T-cell (primary cell): ENCODE data around the gene CEBPB. TPM values are rescaled to one million over a fixed set of nuclear protein-coding genes. Genes with fewer than 3 reads are reported as not detected.

Source experiments
- ATAC-seq, 4 experiments: fragments of 200-7000 bp in 3 of 4; fragments of 150-1000 bp in 1 of 4; cut with Tn5 transposase; replicated peaks in 1 of 4; 1 replicate in 3 of 4; 2 replicates in 1 of 4; pipeline ENCODE4 v1.10.0; 2021; ENCODE audit warnings: moderate library complexity in 3 of 4, mild to moderate bottlenecking in 2 of 4, moderate number of reproducible peaks in 1 of 4
- CTCF ChIA-PET, 2 donors: fragments of 300-600 bp; sonication (Branson Sonifier 250); formaldehyde crosslinking; loops; one replicate each; lab custom pipeline; 2022; ENCODE audit warnings: antibody characterized with exemption in 2 of 2; lab: Charles Lee
- POLR2A ChIA-PET, 2 donors: fragments of 300-600 bp; sonication (Branson Sonifier 250); formaldehyde crosslinking; loops; one replicate each; lab custom pipeline; 2022; ENCODE audit warnings: antibody characterized with exemption in 2 of 2; lab: Charles Lee
- DNase-seq, 35 experiments: peaks; one replicate each; pipeline versions ENCODE4 v3.0.0 to v3.0.0-alpha.2; 2013 to 2023
- H3K27ac ChIP-seq: one replicate; pipeline ENCODE4 v1.5.1; 2013; ENCODE audit warnings: low read length
- H3K27me3 ChIP-seq, 2 experiments: replicated peaks in 1 of 2; 1 replicate in 1 of 2; 2 replicates in 1 of 2; pipeline versions ENCODE4 v1.6.1 to v1.7.0; 2013; ENCODE audit warnings: low read length in 1 of 2, mixed read lengths in 1 of 2; ENCODE audit not compliant: control insufficient read depth in 2 of 2, insufficient read depth in 2 of 2; ENCODE audit errors: extremely low read depth in 1 of 2
- H3K36me3 ChIP-seq, 2 donors: 1 replicate in 1 of 2; 2 replicates in 1 of 2; pipeline versions ENCODE4 v1.6.1 to v1.7.0; 2013; ENCODE audit warnings: low read length in 1 of 2; ENCODE audit not compliant: control insufficient read depth in 2 of 2, insufficient read depth in 1 of 2; ENCODE audit errors: extremely low read depth in 1 of 2
- H3K4me1 ChIP-seq, 2 experiments: 1 replicate in 1 of 2; 2 replicates in 1 of 2; pipeline versions ENCODE4 v1.6.1 to v1.7.0; 2013; ENCODE audit warnings: low read length in 2 of 2, mixed read lengths in 1 of 2; ENCODE audit not compliant: insufficient read depth in 2 of 2, control insufficient read depth in 1 of 2; ENCODE audit errors: extremely low read depth in 1 of 2
- H3K4me3 ChIP-seq, 2 donors: 1 replicate in 1 of 2; 2 replicates in 1 of 2; pipeline versions ENCODE4 v1.5.1 to v1.7.0; 2013; ENCODE audit warnings: mild to moderate bottlenecking in 2 of 2, low read length in 1 of 2, moderate library complexity in 1 of 2; ENCODE audit not compliant: control insufficient read depth in 1 of 2; ENCODE audit errors: extremely low read depth in 1 of 2
- H3K9me3 ChIP-seq: 2 replicates; pipeline ENCODE4 v1.7.0; 2013
- H3K27ac Mint-ChIP-seq, 2 donors: one replicate each; pipeline ENCODE4 v1.8.0; 2020 to 2021; ENCODE audit warnings: mild to moderate bottlenecking in 2 of 2, mixed read lengths in 2 of 2
- H3K27me3 Mint-ChIP-seq, 2 donors: one replicate each; pipeline ENCODE4 v1.8.0; 2021 to 2022; ENCODE audit warnings: mixed read lengths in 2 of 2
- H3K36me3 Mint-ChIP-seq: one replicate; pipeline ENCODE4 v1.8.0; 2021; ENCODE audit warnings: mixed read lengths
- H3K4me1 Mint-ChIP-seq, 3 donors: one replicate each; pipeline ENCODE4 v1.8.0; 2020 to 2022; ENCODE audit warnings: mixed read lengths in 3 of 3, mild to moderate bottlenecking in 1 of 3
- H3K4me3 Mint-ChIP-seq, 3 donors: one replicate each; pipeline ENCODE4 v1.8.0; 2020 to 2022; ENCODE audit warnings: mild to moderate bottlenecking in 3 of 3, mixed read lengths in 3 of 3, moderate library complexity in 3 of 3
- H3K9me3 Mint-ChIP-seq, 3 donors: one replicate each; pipeline ENCODE4 v1.8.0; 2020 to 2022; ENCODE audit warnings: mixed read lengths in 3 of 3
- WGBS: methylation state at CpG from one replicate; pipeline ENCODE4 v1.1.5; 2013; ENCODE audit warnings: missing lambda C conversion rate; ENCODE audit not compliant: insufficient coverage; 5-methylcytosine and 5-hydroxymethylcytosine counted together
- total RNA-seq, 35 experiments: library from RNA in 6 of 35; stranded (reverse) in 6 of 35; fragments of 120-200 nt in 1 of 35; gene quantifications; one replicate each; pipeline versions ENCODE4 v1.2.1 to v1.2.4 and lab custom pipeline; 2013 to 2026

CEBPB gene
- total RNA-seq, 5 donors from 2014 or later (not counting 1 experiment from before 2014, with no cell fraction given) = 25.8 to 53.8 (median 48.0) TPM

- no peak overlapping the region for H3K27ac ChIP-seq
- H3K9me3 Mint-ChIP-seq = no peaks in the 10 kb centered on the region
- POLR2A ChIA-PET = no interaction called here
These were observed 864 bp upstream of the CEBPB start for GRCh38 chr20:50189681-50190250.

GRCh38 chr20:50191065-50191543 lies 474 bp downstream of the CEBPB start:
- peak overlapping the region in 1 of 2 donors; percentile 67 for H3K4me3 ChIP-seq
- POLR2A ChIA-PET = interaction anchor here (0.6 to 0.7 kb wide), 5 partner anchors 10 to 608 kb away, joined by 3 to 12 read pairs (median 5); partner anchors contain the start of gene PEDS1 (in 1 of the 2)
- WGBS = under 1% methylated on average over 66 of the region's 69 CpGs

More at GRCh38 chr20:50189681-50190250, 864 bp upstream of the CEBPB start:
- H3K4me3 ChIP-seq = peak overlapping the region; percentile 11 to 67
- CTCF ChIA-PET = interaction anchor here in 1 of 2 donors (5.7 kb wide), 1 partner anchor 273 kb away, joined by 34 read pairs; no protein-coding TSS in a partner anchor
- 68% methylated on average over 19 of the region's 29 CpGs for WGBS
- no peaks in the 10 kb centered on the region for H3K9me3 ChIP-seq
- Mint-ChIP-seq H3K27ac (peak overlapping the region; percentile 11 to 25), H3K4me3 (peak overlapping the region; percentile 49 to 87 (median 67)), H3K27me3 (peaks cover 8 to 11% of the 10 kb centered on the region in 2 donors), H3K36me3 (peaks cover 1% of the 10 kb centered on the region), H3K4me1 (peaks cover 21 to 28% (median 27%) of the 10 kb centered on the region in 3 donors)
- DNase-seq (peak in 15 of 35 experiments; percentile 5 to 40 (median 16)), ATAC-seq (no peak)
- H3K4me1 ChIP-seq = peaks cover 9 to 35% of the 10 kb centered on the region in 2 experiments
- H3K36me3 ChIP-seq = peaks cover 0 to 6% of the 10 kb centered on the region in 2 donors
- H3K27me3 ChIP-seq = peaks cover 0 to 13% of the 10 kb centered on the region in 2 experiments

GRCh38 chr20:50191544-50192363 lies 1.1 kb downstream of the CEBPB start:
- ATAC-seq (peak; percentile 44 to 60 (median 55)), DNase-seq (peak; percentile 13 to 75 (median 45))
- Histone ChIP-seq H3K9me3 (no peaks in the 10 kb centered on the region), H3K27me3 (no peaks in the 10 kb centered on the region), H3K27ac (peak overlapping the region; percentile 71), H3K4me1 (peaks cover 9 to 34% of the 10 kb centered on the region in 2 experiments), H3K4me3 (peak overlapping the region; percentile 67 to 70), H3K36me3 (peaks cover 0 to 9% of the 10 kb centered on the region in 2 donors)
- H3K4me3 Mint-ChIP-seq = peak overlapping the region; percentile 87 to 95 (median 94)
- POLR2A ChIA-PET = interaction anchor here (0.6 to 0.7 kb wide), 5 partner anchors 11 to 607 kb away, joined by 3 to 12 read pairs (median 5); partner anchors contain the start of gene PEDS1 (in 1 of the 2)
- no peaks in the 10 kb centered on the region for H3K27me3 Mint-ChIP-seq
- H3K9me3 Mint-ChIP-seq = no peaks in the 10 kb centered on the region
- H3K4me1 Mint-ChIP-seq = peaks cover 18 to 30% (median 28%) of the 10 kb centered on the region in 3 donors
- peak overlapping the region; percentile 96 to 97 for H3K27ac Mint-ChIP-seq
- H3K36me3 Mint-ChIP-seq = peaks cover 6% of the 10 kb centered on the region
- CTCF ChIA-PET = interaction anchor here in 1 of 2 donors (0.6 to 5.7 kb wide), 6 partner anchors 76 to 378 kb away, joined by 3 to 34 read pairs (median 4); no protein-coding TSS in a partner anchor
- WGBS = under 1% methylated on average over 76 of the region's 96 CpGs

More at GRCh38 chr20:50191065-50191543, 474 bp downstream of the CEBPB start:
- Mint-ChIP-seq H3K4me3 (peak overlapping the region; percentile 73 to 87 (median 75)), H3K9me3 (no peaks in the 10 kb centered on the region), H3K4me1 (peaks cover 21 to 32% (median 28%) of the 10 kb centered on the region in 3 donors), H3K27me3 (peaks cover under 1 to 1% of the 10 kb centered on the region in 2 donors), H3K27ac (peak overlapping the region in 1 of 2 donors; percentile 80), H3K36me3 (peaks cover 6% of the 10 kb centered on the region)
- peaks cover 0 to 3% of the 10 kb centered on the region in 2 experiments for H3K27me3 ChIP-seq
- peaks cover 0 to 9% of the 10 kb centered on the region in 2 donors for H3K36me3 ChIP-seq
- DNase-seq = peak in 27 of 35 experiments; percentile 22 to 66 (median 47)
- peak overlapping the region; percentile 52 for H3K27ac ChIP-seq
- peak; percentile 33 to 64 (median 54) for ATAC-seq
- CTCF ChIA-PET = interaction anchor here in 1 of 2 donors (0.6 to 5.7 kb wide), 6 partner anchors 75 to 379 kb away, joined by 3 to 34 read pairs (median 4); no protein-coding TSS in a partner anchor
- peaks cover 9 to 38% of the 10 kb centered on the region in 2 experiments for H3K4me1 ChIP-seq
- no peaks in the 10 kb centered on the region for H3K9me3 ChIP-seq

GRCh38 chr20:50192364-50193198 lies 2.0 kb downstream of the CEBPB start:
- H3K36me3 Mint-ChIP-seq = peaks cover 6% of the 10 kb centered on the region
- Histone ChIP-seq H3K27me3 (no peaks in the 10 kb centered on the region), H3K4me1 (peaks cover 9 to 34% of the 10 kb centered on the region in 2 experiments), H3K27ac (no peak overlapping the region), H3K9me3 (no peaks in the 10 kb centered on the region), H3K36me3 (peaks cover 0 to 9% of the 10 kb centered on the region in 2 donors), H3K4me3 (peak overlapping the region; percentile 67 to 70)
- H3K4me1 Mint-ChIP-seq = peaks cover 18 to 30% (median 28%) of the 10 kb centered on the region in 3 donors
- POLR2A ChIA-PET = no interaction called here
- no peaks in the 10 kb centered on the region for H3K9me3 Mint-ChIP-seq
- DNase-seq = peak; percentile 49 to 85 (median 73)
- WGBS = 35% methylated on average over 9 of the region's 25 CpGs
- H3K4me3 Mint-ChIP-seq = peak overlapping the region; percentile 87 to 95 (median 94)
- CTCF ChIA-PET = interaction anchor here in 1 of 2 donors (1.5 to 1.6 kb wide), 2 partner anchors 77 to 213 kb away, joined by 3 to 8 read pairs; no protein-coding TSS in a partner anchor
- peak overlapping the region; percentile 96 to 97 for H3K27ac Mint-ChIP-seq
- H3K27me3 Mint-ChIP-seq = no peaks in the 10 kb centered on the region
- peak; percentile 15 to 66 (median 36) for ATAC-seq

GRCh38 chr20:50193199-50193835 lies 2.7 kb downstream of the CEBPB start:
- peaks cover 6% of the 10 kb centered on the region for H3K36me3 Mint-ChIP-seq
- CTCF ChIA-PET = no interaction called here
- DNase-seq (peak in 1 of 35 experiments; percentile 11), ATAC-seq (no peak)
- Histone ChIP-seq H3K9me3 (no peaks in the 10 kb centered on the region), H3K36me3 (peaks cover 0 to 9% of the 10 kb centered on the region in 2 donors), H3K4me1 (peaks cover 9 to 34% of the 10 kb centered on the region in 2 experiments), H3K4me3 (peak overlapping the region; percentile 60 to 67), H3K27ac (no peak overlapping the region), H3K27me3 (no peaks in the 10 kb centered on the region)
- peaks cover 18 to 30% (median 28%) of the 10 kb centered on the region in 3 donors for H3K4me1 Mint-ChIP-seq
- POLR2A ChIA-PET = no interaction called here
- WGBS = 83% methylated on average over 3 of the region's 10 CpGs
- H3K27ac Mint-ChIP-seq = peak overlapping the region; percentile 48 to 96
- H3K27me3 Mint-ChIP-seq = no peaks in the 10 kb centered on the region
- H3K4me3 Mint-ChIP-seq = peak overlapping the region; percentile 87 to 95 (median 94)
- no peaks in the 10 kb centered on the region for H3K9me3 Mint-ChIP-seq
